Measurements from ENCODE around the gene RIMBP2.

RIMBP2 gene

DNA sequence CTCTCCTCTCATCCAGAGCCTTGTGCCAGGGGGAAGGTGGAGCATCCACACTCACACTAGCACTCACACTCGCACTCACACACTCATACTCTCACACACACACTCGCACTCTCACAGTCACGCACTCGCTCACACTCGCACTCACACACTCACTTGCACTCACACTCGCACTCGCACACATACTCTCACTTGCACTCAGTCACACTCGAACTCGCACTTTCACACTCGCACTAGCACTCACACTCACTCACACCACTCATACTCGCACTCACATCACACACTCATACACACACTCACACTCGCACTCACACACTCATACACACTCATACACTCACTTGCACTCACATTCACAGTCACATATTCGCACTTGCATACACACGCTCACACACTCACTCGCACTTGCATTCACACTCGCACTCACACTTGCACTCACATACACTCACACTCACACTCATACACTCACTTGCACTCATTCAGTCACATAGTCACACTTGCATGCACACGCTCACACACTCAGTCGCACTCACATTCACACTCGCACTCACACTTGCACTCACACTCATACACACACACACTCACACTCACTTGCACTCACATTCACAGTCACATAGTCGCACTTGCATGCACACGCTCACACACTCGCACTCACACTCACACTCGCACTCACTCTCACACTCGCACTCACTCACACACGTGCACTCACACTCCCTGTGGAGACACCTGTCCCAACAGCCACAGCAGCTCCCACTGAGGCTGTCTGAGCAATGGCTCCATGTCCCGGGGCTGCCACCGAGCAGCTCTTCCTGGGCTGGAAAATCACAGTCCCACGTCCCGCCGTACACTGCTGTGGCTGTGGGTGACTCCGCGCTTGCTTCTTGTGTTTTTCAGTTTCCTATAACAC, 12.3 kb upstream of the RIMBP2 start:
- TF ChIP-seq, protein P1, sequence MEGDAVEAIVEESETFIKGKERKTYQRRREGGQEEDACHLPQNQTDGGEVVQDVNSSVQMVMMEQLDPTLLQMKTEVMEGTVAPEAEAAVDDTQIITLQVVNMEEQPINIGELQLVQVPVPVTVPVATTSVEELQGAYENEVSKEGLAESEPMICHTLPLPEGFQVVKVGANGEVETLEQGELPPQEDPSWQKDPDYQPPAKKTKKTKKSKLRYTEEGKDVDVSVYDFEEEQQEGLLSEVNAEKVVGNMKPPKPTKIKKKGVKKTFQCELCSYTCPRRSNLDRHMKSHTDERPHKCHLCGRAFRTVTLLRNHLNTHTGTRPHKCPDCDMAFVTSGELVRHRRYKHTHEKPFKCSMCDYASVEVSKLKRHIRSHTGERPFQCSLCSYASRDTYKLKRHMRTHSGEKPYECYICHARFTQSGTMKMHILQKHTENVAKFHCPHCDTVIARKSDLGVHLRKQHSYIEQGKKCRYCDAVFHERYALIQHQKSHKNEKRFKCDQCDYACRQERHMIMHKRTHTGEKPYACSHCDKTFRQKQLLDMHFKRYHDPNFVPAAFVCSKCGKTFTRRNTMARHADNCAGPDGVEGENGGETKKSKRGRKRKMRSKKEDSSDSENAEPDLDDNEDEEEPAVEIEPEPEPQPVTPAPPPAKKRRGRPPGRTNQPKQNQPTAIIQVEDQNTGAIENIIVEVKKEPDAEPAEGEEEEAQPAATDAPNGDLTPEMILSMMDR (IDR thresholded peaks at IDR 0.05) = no peak

DNA sequence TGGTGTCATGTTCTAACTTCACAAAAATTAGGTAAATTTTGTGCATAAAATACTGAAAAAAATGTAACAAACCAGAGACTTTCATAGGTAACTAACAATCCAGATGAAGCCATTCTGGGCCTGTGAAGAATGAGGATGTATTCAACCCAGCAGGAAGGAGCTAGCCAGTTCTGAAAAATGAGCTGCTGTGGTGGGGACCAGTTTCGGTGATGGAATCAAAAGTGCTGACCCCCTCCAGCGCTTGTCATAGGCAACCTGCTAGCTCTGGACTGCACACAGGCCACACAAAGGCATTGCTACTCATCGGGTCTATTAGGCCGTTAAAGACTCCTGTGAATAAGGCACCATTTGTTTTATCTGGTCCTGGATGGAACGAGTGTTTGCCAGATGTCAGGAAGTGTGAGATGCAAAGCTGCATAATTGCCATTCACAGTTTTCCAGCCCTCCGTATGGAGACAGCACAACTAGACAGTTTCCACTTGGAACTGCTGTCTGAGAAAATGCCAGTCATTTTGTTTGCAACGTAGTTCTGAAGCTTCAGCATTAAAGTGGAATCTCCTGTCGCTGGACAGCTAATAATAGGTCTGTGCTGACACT, 3.3 kb upstream of the RIMBP2 start:
- TF ChIP-seq, protein P1 (IDR thresholded peaks at IDR 0.05) = no peak

DNA sequence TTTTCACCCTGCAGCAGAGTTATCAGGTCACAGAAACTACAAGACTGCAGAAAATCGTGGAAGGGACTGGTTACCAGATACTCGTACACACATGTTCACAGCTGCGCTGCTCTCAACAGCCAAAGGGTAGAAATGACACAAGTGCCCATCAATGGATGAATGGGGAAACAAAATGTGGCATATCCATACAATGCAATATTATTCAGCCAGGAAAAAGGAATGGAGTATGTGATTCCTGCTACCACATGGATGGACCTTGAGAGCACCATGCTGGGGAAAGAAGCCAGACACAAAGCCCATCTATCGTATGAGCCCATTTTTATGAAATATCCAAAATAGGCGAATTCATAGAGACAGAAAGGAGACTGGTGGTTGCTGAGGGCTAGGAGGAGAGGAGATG, 1.7 kb upstream of the RIMBP2 start:
- TF ChIP-seq, protein P1 (IDR thresholded peaks at IDR 0.05) = no peak

DNA sequence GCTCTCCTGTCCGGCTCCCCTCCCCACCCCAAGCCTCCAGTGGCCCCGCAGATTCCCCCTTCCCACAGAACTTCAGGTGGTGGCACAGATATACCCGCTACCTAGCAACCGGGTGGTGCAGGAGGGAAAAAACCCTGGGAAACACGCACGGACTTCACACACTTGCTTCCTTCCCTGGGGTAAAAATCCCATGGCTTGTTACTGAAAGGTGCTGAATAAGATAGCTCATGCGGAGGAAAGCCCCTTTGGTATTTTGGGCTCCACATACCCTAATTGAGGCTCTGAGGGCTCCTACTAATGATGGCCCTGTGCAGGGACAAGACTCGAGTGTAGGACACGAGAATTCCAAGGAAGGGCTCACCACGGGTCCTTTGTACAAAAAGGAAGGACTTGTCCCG, 869 bp upstream of the RIMBP2 start:
- TF ChIP-seq, protein P1 (IDR thresholded peaks at IDR 0.05) = no peak

DNA sequence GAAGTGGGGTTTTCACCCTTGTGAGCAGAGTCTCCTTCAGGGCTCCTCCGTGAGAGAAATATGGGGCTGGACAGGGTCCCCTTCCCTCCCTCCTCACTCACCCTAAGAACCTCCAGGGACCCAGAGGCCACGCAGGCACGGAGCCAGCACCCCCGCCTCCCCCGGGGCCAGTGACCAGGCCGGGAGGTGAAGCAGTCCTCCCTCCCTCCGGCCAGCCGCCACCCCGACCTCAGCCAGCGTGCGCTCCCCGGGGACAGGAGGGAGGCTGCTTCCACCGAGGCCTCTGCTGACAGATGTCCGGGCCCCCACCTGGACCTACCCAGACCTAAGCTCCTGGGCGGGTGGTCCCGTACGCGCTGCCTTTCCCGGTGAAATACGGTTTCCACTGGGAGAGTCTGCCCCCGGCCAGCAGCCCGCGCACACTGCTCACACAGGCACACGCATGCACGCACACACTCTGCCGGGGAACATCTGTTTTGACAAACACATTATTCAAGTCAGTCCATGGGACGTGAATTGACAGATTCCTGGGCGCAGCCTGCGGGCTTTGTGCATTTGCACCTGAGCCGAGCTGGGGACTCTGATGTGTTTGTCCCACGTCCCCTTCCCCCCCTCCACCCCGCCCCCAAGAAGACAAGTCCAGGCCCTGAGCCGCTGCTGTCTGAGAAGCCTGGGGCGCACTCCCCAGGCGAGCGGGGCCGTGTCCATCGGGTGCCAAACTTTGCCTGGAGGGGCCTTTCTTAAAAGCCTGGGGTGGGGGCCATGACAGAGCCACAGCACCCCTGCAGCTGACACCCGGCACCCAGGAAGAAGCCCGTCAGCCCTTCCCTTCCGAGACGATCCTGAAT, 725 bp downstream of the RIMBP2 start:
- TF ChIP-seq, protein P1 (IDR thresholded peaks at IDR 0.05) = no peak

DNA sequence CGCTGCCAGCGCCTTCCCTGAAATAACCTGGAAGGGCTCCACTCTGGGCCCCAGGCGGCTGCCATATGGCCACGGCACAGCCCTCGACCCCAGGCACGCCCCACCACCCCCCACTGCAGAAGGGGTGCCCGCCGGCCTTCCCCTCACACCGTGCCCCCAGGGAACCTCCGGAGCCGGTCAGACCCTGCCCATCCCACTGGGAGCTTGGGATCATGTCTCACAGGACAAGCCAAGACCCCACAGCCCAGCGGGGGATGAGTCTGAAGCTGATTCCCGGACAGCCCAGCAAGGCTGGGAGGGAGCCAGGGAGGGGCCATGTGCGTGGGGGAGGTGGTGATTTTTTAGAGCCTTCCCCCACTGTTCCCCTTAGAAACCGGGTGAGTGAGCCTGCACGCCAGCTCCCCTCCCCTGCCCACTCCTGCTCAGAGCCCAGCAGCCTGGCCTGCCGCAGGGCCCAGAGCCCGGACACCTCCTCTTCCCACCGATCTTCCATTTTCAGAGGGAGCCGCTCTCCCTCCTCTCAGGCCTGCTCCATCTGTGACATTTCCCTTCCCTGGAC, 1.4 kb downstream of the RIMBP2 start:
- TF ChIP-seq, protein P1 (IDR thresholded peaks at IDR 0.05) = no peak

DNA sequence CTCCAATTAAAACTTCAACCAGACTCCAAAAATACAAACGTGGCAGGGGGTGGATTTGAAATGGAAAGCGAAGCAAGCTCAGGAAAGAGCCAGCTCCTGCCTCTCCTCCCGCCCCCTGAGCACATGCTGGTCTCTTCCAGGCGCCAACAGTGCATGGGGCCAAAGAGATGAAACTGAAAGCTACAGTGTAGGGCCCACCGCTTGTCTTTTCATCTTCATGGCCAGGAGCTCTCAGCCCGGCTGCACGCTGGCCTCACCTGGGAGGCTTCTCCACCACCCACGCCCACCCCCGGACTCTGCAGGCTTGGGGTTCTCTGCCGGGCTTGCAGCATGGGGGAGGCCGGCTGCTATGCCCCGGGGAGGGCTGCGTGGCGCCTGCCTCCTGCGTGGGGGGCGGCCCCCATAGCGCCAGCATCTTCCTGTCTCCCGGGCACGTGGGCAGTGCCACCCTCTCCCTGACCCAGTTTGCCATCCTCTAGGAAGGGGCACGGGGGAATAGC, 2.0 kb downstream of the RIMBP2 start:
- TF ChIP-seq, protein P1 (IDR thresholded peaks at IDR 0.05) = no peak

Data from LNCAP (cell line).